OCI-LY7 (cell line): ENCODE data around the gene ANKRD37.

Source experiments
- CTCF ChIP-seq: fragments of 200-600 bp; sonication (generic); conservative IDR thresholded peaks from 2 replicates; pipeline ENCODE4 v1.5.1; 2014; ENCODE audit warnings: mild to moderate bottlenecking, antibody characterized with exemption, low read length, moderate library complexity, mixed read lengths
- EZH2phosphoT487 ChIP-seq: fragments of 200-600 bp; sonication (generic); IDR thresholded peaks from 2 replicates; pipeline ENCODE4 v1.6.1; 2018; ENCODE audit warnings: low read depth, borderline replicate concordance, mild to moderate bottlenecking, mixed run types, antibody characterized with exemption, low read length, moderate library complexity, mixed read lengths

GRCh38 chr4:185426960-185427688 is 30.5 kb downstream of the ANKRD37 start:
- TF ChIP-seq CTCF (no peak), EZH2phosphoT487 (no peak)
